HepG2 (cell line): Measurements from ENCODE around the gene MMP27. TPM values are rescaled to one million over a fixed set of nuclear protein-coding genes. Genes with fewer than 3 reads are reported as not detected.

ENCODE experiments used
- ATAC-seq: fragments of 200-7000 bp; cut with Tn5 transposase; 3 replicates; pipeline ENCODE4 v1.9.1; 2020; ENCODE audit warnings: mild to moderate bottlenecking, moderate library complexity
- BruUV-seq: library from RNA; stranded (reverse); fragments of 400-500 nt; replicated peaks from 2 replicates; lab custom pipeline; 2021; lab: Mats Ljungman, UMichigan
- CTCF ChIA-PET: fragments of 300-600 bp; formaldehyde crosslinking; extraction: SDS; loops from one replicate; lab custom pipeline; 2021; ENCODE audit warnings: low total read pairs, inconsistent platforms, low intra/inter-chr PET ratio; lab: Yijun Ruan, JAX
- POLR2A ChIA-PET: fragments of 350-600 bp; sonication (Branson Sonifier 250); formaldehyde crosslinking; loops from one replicate; lab custom pipeline; 2020; ENCODE audit warnings: antibody characterized with exemption, inconsistent platforms; lab: Yijun Ruan, JAX
- DNase-seq: peaks from one replicate; pipeline ENCODE4 v3.0.0-alpha.2; 2015; ENCODE audit warnings: low spot score
- FAIRE-seq: peaks from 3 replicates; lab custom pipeline; 2011; peaks lifted over from hg19 to GRCh38; lab: Jason Lieb, UNC
- H2AFZ ChIP-seq: one replicate; pipeline ENCODE4 v1.6.1; 2011; ENCODE audit warnings: low read length, inconsistent platforms
- H3K27ac ChIP-seq: fragments of 300-600 bp; 3 replicates; pipeline ENCODE4 v1.8.0; 2011; ENCODE audit warnings: mixed run types, mild to moderate bottlenecking, mixed read lengths, low read length, inconsistent platforms; ENCODE audit not compliant: insufficient read depth; ENCODE audit errors: extremely low read length
- H3K27me3 ChIP-seq, 2 experiments: fragments of 200-600 bp in 1 of 2; 2 replicates in 1 of 2; 3 replicates in 1 of 2; pipeline versions ENCODE4 v1.6.0 to v1.8.0; 2011; ENCODE audit warnings: low read length in 2 of 2, mild to moderate bottlenecking in 2 of 2, moderate library complexity in 2 of 2, inconsistent platforms in 1 of 2; ENCODE audit not compliant: insufficient read depth in 2 of 2, control insufficient read depth in 1 of 2
- H3K36me3 ChIP-seq, 2 experiments: fragments of 200-600 bp in 1 of 2; replicated peaks in 1 of 2; 2 replicates in 1 of 2; 3 replicates in 1 of 2; pipeline versions ENCODE4 v1.5.1 to v1.8.0; 2011; ENCODE audit warnings: low read length in 2 of 2, inconsistent platforms in 1 of 2; ENCODE audit not compliant: insufficient read depth in 2 of 2, control insufficient read depth in 1 of 2
- H3K4me1 ChIP-seq: 2 replicates; pipeline ENCODE4 v1.5.1; 2012; ENCODE audit warnings: low read length, inconsistent platforms; ENCODE audit not compliant: insufficient read depth
- H3K4me2 ChIP-seq: 2 replicates; pipeline ENCODE4 v1.6.0; 2011; ENCODE audit warnings: low read depth, low read length, inconsistent platforms
- H3K4me3 ChIP-seq, 3 experiments: fragments of 200-600 bp in 1 of 3; sonication (generic), shearing (Covaris generic) in 1 of 3; replicated peaks in 1 of 3; 2 replicates each; pipeline ENCODE4 v1.5.1; 2011 to 2016; ENCODE audit warnings: low read length in 3 of 3, inconsistent platforms in 2 of 3, low read depth in 2 of 3, mild to moderate bottlenecking in 2 of 3, control low read depth in 1 of 3, mixed read lengths in 1 of 3; ENCODE audit not compliant: insufficient read depth in 1 of 3
- H3K79me2 ChIP-seq: one replicate; pipeline ENCODE4 v1.6.1; 2011; ENCODE audit warnings: low read length, inconsistent platforms; ENCODE audit not compliant: insufficient read depth
- H3K9ac ChIP-seq: 2 replicates; pipeline ENCODE4 v1.6.0; 2011; ENCODE audit warnings: mild to moderate bottlenecking, low read depth, low read length, inconsistent platforms; ENCODE audit not compliant: insufficient read depth
- H3K9me3 ChIP-seq: 2 replicates; pipeline ENCODE4 v1.5.1; 2012; ENCODE audit warnings: mild to moderate bottlenecking, low read length
- H4K20me1 ChIP-seq: 2 replicates; pipeline ENCODE4 v1.6.0; 2011; ENCODE audit warnings: inconsistent platforms, mild to moderate bottlenecking, low read length, moderate library complexity; ENCODE audit not compliant: insufficient read depth
- NRL ChIP-seq: sonication (generic); formaldehyde crosslinking; IDR thresholded peaks from 2 replicates; pipeline ENCODE4 v1.5.0; 2020; ENCODE audit warnings: missing genetic modification reagents, mild to moderate bottlenecking, moderate library complexity, borderline replicate concordance
- SMAD1 ChIP-seq: sonication (generic); formaldehyde crosslinking; IDR thresholded peaks from 2 replicates; pipeline ENCODE4 v1.4.0; 2020; ENCODE audit warnings: missing genetic modification reagents, low read depth, mild to moderate bottlenecking, borderline replicate concordance
- ZFP62 ChIP-seq: sonication (generic); formaldehyde crosslinking; IDR thresholded peaks from 2 replicates; pipeline ENCODE4 v1.4.0; 2020; ENCODE audit warnings: missing genetic modification reagents
- ZNF615 ChIP-seq: sonication (generic); formaldehyde crosslinking; IDR thresholded peaks from 2 replicates; pipeline ENCODE4 v1.5.0; 2020; ENCODE audit warnings: mild to moderate bottlenecking, missing genetic modification reagents, borderline replicate concordance
- ZNF792 ChIP-seq: IDR thresholded peaks from 2 replicates; pipeline ENCODE4 v1.6.1; 2016
- WGBS: methylation state at CpG from one replicate; pipeline ENCODE4 v1.1.6; 2017; ENCODE audit warnings: low lambda C conversion rate; 5-methylcytosine and 5-hydroxymethylcytosine counted together
- in situ Hi-C: cut with HindIII; loops from 2 replicates; pipeline ENCODE4 v1.10.0; 2017; ENCODE audit warnings: low pct_unique_long_range_greater_than_20kb; ENCODE audit not compliant: extremely low pct_ligation_motif_present
- intact Hi-C: fragments of 100-400 bp; cut with micrococcal nuclease; formaldehyde crosslinking; loops from one replicate; pipeline ENCODE4 v1.10.0; 2022; ENCODE audit not compliant: unreplicated experiment
- polyA plus RNA-seq, 8 experiments: library from polyadenylated mRNA; depleted of rRNA in 3 of 8; stranded (reverse) in 7 of 8; unstranded in 1 of 8; fragments of >200 nt; fragmentation: Illumina TruSeq in 4 of 8; extraction: Trizol in 4 of 8; gene quantifications; 2 replicates each; pipeline versions ENCODE4 v1.2.1 to v1.2.3, GENCODE V29; 2011 to 2016; ENCODE audit warnings: low read depth in 4 of 8, missing spikeins in 1 of 8, mixed read lengths in 1 of 8; ENCODE audit not compliant: insufficient read depth in 1 of 8
- total RNA-seq, 5 experiments: library from RNA; depleted of rRNA; stranded (reverse); fragments of >200 nt; fragmentation: Illumina TruSeq; extraction: Trizol; gene quantifications; 2 replicates each; pipeline ENCODE4 v1.2.3, GENCODE V29; 2016; ENCODE audit warnings: low read depth in 1 of 5
- TF ChIP-seq, protein P1 (sequence below): sonication (generic); formaldehyde crosslinking; IDR thresholded peaks from 2 replicates; pipeline ENCODE4 v1.5.0; 2020; ENCODE audit warnings: mild to moderate bottlenecking, missing genetic modification reagents
- TF ChIP-seq, protein P2 (sequence below): sonication (generic); formaldehyde crosslinking; IDR thresholded peaks from 2 replicates; pipeline ENCODE4 v1.5.1; 2020; ENCODE audit warnings: missing genetic modification reagents, mild to moderate bottlenecking, borderline replicate concordance

Gene MMP27
- total and polyA plus RNA-seq, 2 of the 13 experiments (the other 11 are each of a cell fraction or from before 2014, with no cell fraction given) = not detected

DNA sequence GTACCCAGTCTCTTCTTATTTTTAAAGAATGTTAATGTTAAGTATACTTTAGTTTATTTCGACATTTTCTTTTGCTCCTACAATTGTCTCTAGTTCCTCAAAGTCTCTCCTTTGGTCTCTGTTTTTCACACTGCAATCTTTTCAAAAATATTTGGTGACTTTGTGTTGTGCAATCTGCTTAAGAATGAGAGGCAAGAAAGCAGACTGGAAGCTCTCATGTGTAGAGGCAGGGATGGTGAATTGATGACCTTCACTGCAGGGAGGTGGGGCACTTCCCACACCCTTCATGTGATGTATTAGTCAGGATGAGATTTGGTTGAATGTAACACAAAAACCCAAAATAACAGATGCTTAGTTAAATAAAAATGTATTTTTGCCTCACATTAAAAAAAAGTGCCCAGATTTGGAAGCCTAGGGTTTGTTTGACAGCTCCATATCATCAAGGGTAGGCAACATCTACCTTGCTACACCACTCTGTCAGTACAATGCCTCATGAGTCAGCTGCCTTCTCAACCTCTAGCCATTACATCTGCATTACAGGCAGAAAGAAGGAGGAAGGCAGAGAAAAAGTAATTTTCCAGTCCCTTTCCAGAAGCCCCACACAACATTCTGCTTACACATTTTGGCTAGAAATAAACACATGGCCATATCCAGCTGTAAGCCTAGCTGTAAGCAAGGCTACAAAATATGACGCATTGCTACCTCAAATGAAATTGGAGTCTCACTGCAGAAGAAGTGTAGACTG lies 3.8 kb upstream of the MMP27 start:
- no TSS peak for BruUV-seq
- H3K27me3 ChIP-seq = no peaks in the 10 kb centered on the region; a peak in 2 of 5 replicates
- no peak overlapping the region for H3K9ac ChIP-seq
- TF ChIP-seq, protein P1, sequence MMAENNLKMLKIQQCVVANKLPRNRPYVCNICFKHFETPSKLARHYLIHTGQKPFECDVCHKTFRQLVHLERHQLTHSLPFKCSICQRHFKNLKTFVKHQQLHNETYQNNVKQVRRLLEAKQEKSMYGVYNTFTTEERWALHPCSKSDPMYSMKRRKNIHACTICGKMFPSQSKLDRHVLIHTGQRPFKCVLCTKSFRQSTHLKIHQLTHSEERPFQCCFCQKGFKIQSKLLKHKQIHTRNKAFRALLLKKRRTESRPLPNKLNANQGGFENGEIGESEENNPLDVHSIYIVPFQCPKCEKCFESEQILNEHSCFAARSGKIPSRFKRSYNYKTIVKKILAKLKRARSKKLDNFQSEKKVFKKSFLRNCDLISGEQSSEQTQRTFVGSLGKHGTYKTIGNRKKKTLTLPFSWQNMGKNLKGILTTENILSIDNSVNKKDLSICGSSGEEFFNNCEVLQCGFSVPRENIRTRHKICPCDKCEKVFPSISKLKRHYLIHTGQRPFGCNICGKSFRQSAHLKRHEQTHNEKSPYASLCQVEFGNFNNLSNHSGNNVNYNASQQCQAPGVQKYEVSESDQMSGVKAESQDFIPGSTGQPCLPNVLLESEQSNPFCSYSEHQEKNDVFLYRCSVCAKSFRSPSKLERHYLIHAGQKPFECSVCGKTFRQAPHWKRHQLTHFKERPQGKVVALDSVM (CRISPR knock-in tag) = no peak
- TF ChIP-seq ZFP62 (CRISPR knock-in tag) = no peak
- TF ChIP-seq, protein P2, sequence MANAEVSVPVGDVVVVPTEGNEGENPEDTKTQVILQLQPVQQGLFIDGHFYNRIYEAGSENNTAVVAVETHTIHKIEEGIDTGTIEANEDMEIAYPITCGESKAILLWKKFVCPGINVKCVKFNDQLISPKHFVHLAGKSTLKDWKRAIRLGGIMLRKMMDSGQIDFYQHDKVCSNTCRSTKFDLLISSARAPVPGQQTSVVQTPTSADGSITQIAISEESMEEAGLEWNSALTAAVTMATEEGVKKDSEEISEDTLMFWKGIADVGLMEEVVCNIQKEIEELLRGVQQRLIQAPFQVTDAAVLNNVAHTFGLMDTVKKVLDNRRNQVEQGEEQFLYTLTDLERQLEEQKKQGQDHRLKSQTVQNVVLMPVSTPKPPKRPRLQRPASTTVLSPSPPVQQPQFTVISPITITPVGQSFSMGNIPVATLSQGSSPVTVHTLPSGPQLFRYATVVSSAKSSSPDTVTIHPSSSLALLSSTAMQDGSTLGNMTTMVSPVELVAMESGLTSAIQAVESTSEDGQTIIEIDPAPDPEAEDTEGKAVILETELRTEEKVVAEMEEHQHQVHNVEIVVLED (CRISPR knock-in tag) = no peak
- no peak for TF ChIP-seq SMAD1 (CRISPR knock-in tag)
- TF ChIP-seq ZNF792 = no peak
- TF ChIP-seq ZNF615 (CRISPR knock-in tag) = no peak
- TF ChIP-seq NRL (CRISPR knock-in tag) = no peak
- no peaks in the 10 kb centered on the region for H3K9me3 ChIP-seq
- no peaks in the 10 kb centered on the region for H3K36me3 ChIP-seq
- ChIA-PET POLR2A (no interaction called here), CTCF (no interaction called here)
- no peaks in the 10 kb centered on the region for H3K4me1 ChIP-seq
- no peak for DNase-seq
- in situ Hi-C loops = no loop called here
- no peaks in the 10 kb centered on the region for H4K20me1 ChIP-seq
- no peaks in the 10 kb centered on the region for H3K79me2 ChIP-seq
- H3K4me2 ChIP-seq = no peak overlapping the region
- intact Hi-C loops = no loop called here
- WGBS = 0% methylated on average over 2 of the region's 2 CpGs
- no peak for FAIRE-seq
- no peak for ATAC-seq
- H3K27ac ChIP-seq = no peak overlapping the region
- H2AFZ ChIP-seq = no peak overlapping the region
- H3K4me3 ChIP-seq = no peak overlapping the region
